Measurements from ENCODE around the gene NFATC3.
"Not testable (repeated sequence)": the region's sequence is repeated elsewhere in the genome, so short reads cannot be mapped to it uniquely, and the experiment has no call there.

The NFATC3 gene

DNA sequence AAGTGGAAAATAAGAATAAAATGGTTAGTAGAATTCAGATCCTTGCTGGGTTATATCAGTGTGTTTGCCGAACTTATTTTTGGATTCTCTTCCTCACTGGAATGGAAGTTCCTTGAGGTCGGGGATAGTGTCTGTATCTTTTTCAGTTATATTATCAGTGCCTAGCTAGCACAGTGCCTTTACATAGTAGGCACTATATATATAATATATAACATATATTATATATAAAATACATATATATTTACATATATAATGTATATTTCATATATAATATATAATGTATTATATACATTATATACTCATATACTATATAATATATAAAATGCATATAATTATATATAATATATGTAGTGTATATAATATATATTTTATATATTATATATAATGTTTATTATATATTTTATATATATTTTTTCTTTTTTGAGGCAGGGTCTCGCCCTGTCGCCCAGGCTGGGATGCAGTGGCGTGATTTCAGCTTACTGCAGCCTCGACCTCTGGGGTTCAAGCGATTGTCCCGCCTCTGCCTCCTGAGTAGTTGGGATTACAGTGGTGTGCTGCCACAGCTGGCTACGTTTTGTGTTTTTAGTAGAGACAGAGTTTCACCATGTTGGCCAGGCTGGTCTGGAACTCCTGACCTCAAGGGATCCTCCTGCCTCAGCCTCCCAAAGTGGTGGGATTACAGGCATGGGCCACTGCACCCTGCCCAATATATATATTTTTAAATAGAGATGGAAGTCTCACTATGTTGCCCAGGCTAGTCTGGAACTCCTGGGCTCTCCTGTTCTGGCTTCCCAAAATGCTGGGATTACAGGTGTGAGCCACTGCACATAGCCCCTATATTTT lies 3.2 kb downstream of the NFATC3 start:
- no peak for DNase-seq (ENCODE audit: low read depth, low spot score)

- DNase-seq (ENCODE audit: low read depth, low spot score) = no peak
These were observed 3.9 kb downstream of the NFATC3 start for GRCh38 chr16:68089067-68089466.

DNA sequence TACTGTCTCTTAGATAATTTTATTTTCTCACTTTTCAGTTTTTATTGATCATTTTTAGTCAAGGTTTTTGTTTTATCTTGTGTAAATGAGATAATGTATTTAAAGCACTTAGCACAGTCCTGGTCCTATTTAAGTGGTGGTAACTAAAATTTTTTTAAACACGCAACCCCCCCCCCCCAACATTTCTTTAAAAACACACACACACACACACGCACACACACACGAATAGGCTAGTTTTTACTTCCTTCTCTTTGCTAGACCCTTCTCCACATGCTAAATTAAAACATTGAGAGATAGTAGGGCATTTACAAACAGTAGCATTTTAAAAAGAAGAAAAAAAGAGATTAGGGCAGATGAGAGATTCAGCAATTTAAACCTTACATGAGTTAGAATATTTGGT lies 5.0 kb downstream of the NFATC3 start:
- no peak for DNase-seq (ENCODE audit: low read depth, low spot score)

DNA sequence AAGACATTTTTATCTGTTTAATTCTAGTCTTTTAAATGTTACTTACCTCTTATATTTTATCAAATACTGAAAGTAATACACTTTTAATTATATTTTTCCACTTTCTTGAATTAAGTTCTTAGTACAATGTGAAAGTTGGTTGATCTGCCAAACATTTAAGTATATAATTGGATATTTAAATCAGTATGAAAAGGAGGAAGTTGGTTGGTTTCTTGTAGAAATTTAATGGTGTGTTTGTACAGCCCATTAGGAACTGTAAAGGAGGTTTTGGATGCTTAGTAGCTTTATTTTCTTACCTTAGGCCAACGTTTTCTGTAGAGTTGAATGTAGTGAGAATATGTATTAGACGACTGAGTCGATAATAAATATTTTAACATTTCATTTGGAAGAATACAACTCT lies 5.4 kb downstream of the NFATC3 start:
- DNase-seq (ENCODE audit: low read depth, low spot score) = no peak

- DNase-seq (ENCODE audit: low read depth, low spot score) = no peak
These were observed 6.5 kb downstream of the NFATC3 start for GRCh38 chr16:68091380-68092261.

GRCh38 chr16:68092275-68092674 lies 7.1 kb downstream of the NFATC3 start:
- not testable (repeated sequence) for DNase-seq (ENCODE audit: low read depth, low spot score)

- no peak for DNase-seq (ENCODE audit: low read depth, low spot score)
These were observed 8.8 kb downstream of the NFATC3 start for GRCh38 chr16:68093816-68094613.

DNA sequence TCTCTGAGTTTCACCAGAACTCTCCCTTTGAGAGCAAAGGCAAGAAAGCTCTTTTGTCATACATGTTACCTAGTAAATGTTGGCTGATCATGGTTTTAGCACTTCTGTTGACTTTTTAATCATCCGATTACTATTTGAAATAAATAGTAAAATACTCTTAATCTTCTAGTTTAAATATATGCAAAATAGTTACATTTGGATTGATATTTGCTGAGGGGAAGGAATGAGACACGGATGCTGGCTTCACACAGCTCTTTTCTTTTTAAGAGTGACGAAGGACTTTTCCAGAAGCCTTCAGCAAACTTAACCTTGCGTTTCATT lies 9.4 kb downstream of the NFATC3 start:
- no peak for DNase-seq (ENCODE audit: low read depth, low spot score)

DNA sequence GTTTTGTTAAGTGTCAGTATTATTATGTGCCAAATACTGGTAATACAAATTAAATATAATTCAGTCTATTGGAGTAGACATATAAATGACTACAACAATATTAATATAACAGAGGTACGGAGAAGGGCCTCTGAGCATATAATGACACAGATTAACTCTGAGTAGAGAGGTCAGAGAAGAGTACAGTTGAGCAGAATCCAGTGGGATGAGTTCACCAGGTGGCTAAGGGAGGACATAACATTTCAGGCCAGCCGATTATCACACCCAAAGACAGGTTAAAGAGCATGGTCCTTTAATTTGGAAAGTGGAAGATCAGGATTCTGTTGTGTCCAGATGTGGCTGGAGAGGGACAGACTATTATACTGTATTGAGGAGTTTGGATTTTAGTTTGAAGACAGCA lies 11.3 kb downstream of the NFATC3 start:
- no peak for DNase-seq (ENCODE audit: low read depth, low spot score)

GRCh38 chr16:68097088-68097487 lies 11.9 kb downstream of the NFATC3 start:
- DNase-seq (ENCODE audit: low read depth, low spot score) = no peak

GRCh38 chr16:68097895-68098294 lies 12.7 kb downstream of the NFATC3 start:
- no peak for DNase-seq (ENCODE audit: low read depth, low spot score)

- DNase-seq (ENCODE audit: low read depth, low spot score) = no peak
These were observed 15.3 kb downstream of the NFATC3 start for GRCh38 chr16:68100488-68100887.

GRCh38 chr16:68105611-68106010 lies 20.4 kb downstream of the NFATC3 start:
- no peak for DNase-seq (ENCODE audit: low read depth, low spot score)

- not testable (repeated sequence) for DNase-seq (ENCODE audit: low read depth, low spot score)
These were observed 22.2 kb downstream of the NFATC3 start for GRCh38 chr16:68107230-68107928.

DNA sequence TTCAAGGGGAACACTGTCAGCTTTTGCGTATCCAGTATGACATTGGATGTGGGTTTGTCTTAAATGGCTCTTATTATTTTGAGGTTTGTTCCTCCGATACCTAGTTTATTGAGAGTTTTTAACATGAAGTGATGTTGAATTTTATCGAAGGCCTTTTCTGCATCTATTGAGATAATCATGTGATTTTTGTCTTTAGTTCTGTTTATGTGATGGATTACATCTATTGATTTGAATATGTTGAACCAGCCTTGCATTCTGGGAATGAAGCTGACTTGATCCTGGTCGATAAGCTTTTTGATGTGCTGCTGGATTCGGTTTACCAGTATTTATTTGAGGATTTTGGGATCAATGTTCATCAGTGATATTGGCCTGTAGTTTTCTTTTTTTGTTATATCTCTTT lies 24.0 kb downstream of the NFATC3 start:
- not testable (repeated sequence) for DNase-seq (ENCODE audit: low read depth, low spot score)

GRCh38 chr16:68110611-68111010 lies 25.4 kb downstream of the NFATC3 start:
- not testable (repeated sequence) for DNase-seq (ENCODE audit: low read depth, low spot score)

GRCh38 chr16:68111379-68111778 lies 26.2 kb downstream of the NFATC3 start:
- DNase-seq (ENCODE audit: low read depth, low spot score) = no peak

GRCh38 chr16:68113059-68113761 lies 28.0 kb downstream of the NFATC3 start:
- no peak for DNase-seq (ENCODE audit: low read depth, low spot score)

DNA sequence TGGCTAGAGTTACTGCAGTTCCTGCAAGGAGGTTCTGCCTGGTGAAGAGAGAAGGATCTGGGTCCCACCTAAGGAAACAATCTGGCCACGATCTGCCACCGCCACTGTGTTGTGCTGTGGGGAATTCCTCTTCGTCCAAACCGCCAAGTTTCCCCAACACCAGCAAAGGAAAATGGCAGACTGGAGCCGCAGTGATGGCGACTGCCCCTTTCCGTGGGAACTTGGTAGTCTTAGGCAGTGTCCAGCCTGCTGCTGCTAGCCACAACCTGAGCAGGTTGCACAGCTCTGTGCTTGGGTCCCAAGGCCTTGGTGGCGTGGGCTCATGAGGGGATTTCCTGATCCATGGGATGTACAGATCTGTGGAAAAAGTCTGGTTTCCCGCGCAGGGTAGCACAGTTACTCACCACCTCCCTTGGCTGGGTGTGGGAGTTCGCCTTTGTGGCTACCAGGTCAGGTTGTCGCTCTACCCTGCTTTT lies 28.6 kb downstream of the NFATC3 start:
- no peak for DNase-seq (ENCODE audit: low read depth, low spot score)

- not testable (repeated sequence) for DNase-seq (ENCODE audit: low read depth, low spot score)
These were observed 29.8 kb downstream of the NFATC3 start for GRCh38 chr16:68114939-68115338.

- DNase-seq (ENCODE audit: low read depth, low spot score) = no peak
These were observed 30.7 kb downstream of the NFATC3 start for GRCh38 chr16:68115851-68116250.

Measured in activated CD4-positive, CD25-positive, alpha-beta regulatory T cell treated with anti-CD3 and anti-CD28 coated beads, Interleukin-2, amount 50 U/mL, for 16 hours (primary cell).